Measurements from ENCODE around the gene FITM1.

FITM1 gene, protein sequence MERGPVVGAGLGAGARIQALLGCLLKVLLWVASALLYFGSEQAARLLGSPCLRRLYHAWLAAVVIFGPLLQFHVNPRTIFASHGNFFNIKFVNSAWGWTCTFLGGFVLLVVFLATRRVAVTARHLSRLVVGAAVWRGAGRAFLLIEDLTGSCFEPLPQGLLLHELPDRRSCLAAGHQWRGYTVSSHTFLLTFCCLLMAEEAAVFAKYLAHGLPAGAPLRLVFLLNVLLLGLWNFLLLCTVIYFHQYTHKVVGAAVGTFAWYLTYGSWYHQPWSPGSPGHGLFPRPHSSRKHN

DNA sequence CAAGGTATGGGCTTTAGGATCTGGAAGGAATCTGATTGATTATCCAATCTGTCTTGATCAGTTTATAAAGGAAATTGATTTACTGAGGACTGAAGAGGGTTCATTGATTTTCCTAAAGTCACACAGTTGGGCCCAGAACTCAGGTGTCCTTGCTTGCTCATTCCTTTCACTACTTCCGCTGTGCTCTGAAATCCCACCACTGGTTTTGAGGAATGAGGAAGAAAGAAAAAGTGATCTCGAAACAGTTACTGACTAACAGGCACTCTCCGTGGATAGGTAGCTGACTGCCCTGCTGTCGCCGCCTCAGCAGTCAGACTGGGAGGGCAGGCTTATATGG is at the start of gene FITM1:
Gene FITM1, plus strand, starts transcription at position 280 of the 337 bp plus-strand sequence. CDS start 905 bp downstream, outside the sequence.
- no peak for DNase-seq (ENCODE audit: low read depth)

GRCh38 chr14:24080888-24081738 is 49.3 kb upstream of the FITM1 start:
- DNase-seq (ENCODE audit: low read depth), result no peak

- no peak for DNase-seq (ENCODE audit: low read depth)
Measured at GRCh38 chr14:24081739-24082211, 48.7 kb upstream of the FITM1 start.

DNA sequence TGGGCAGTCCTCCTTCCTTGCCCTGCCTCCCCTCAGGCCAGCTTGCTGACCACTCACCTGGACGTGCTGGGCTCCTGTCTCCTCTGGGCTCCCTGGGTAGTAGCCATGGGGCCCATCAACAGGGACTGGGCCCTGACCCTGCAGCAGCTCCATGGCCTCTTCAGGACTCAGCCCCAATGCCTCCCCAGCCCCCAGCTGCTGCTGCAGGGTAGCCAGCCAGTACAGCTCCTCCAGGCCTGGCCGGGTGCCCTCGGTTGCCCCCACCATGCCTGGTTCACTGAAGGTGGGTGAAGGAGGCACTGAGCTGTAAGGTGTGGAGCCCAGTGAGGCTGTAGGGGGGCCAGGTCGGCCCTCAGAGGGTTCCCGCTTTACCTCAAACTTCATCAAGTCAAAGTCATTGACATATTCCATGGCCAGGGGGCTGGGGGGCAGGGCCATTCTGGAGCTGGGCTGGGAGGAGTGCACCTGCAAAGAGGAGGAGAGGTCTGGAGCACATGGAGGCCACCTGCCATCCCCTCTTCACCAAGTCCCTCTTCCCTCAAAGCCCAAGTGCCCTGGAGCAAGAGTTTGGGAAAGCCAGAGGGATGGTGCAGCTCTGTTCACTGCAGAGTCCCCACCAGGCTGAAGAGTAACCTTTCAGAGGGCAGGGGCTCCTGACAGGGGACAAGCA is 47.9 kb upstream of the FITM1 start:
- no peak for DNase-seq (ENCODE audit: low read depth)

DNA sequence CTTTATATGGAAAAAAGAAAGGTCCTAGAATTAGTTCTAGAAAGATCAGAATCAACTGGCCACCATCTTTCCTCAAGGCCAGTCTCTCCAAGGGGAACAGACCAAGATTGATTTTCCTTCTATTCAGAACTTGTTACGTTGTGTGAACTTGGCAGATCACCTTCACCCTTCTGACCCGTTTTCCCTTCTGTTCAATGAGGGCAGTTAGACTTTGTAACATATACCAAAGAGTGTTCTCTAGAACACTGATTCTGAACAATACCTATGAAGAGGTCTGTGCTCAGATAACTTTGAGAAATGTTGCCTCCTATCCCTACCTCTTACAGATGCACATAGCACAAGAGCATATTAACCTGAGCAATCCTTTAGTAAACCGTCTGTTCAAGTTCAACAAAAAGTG is 47.0 kb upstream of the FITM1 start:
- DNase-seq (ENCODE audit: low read depth), result no peak

- DNase-seq (ENCODE audit: low read depth), result no peak
Measured at GRCh38 chr14:24084440-24084839, 46.0 kb upstream of the FITM1 start.

DNA sequence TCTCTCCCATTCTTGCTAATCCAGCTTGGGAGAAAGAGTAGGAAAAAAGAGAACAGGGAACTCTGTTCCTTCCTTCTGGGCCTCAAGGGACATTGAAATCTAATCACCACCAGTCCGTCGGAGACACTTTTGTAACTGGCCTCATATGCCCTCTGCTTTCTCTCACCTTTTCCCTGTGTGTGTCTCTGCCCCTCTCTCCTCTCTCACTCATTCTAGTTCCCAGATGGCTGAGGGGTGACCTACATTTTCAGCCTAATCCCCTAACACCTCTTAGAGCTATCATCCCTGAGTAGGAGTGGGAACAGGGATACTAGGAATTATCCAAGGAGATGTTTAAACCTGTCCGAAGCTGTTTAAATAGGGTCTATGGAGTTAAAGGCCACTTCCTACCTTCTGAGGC is 45.2 kb upstream of the FITM1 start:
- DNase-seq (ENCODE audit: low read depth), result no peak

- DNase-seq (ENCODE audit: low read depth), result no peak
Measured at GRCh38 chr14:24086193-24086955, 44.1 kb upstream of the FITM1 start.

DNA sequence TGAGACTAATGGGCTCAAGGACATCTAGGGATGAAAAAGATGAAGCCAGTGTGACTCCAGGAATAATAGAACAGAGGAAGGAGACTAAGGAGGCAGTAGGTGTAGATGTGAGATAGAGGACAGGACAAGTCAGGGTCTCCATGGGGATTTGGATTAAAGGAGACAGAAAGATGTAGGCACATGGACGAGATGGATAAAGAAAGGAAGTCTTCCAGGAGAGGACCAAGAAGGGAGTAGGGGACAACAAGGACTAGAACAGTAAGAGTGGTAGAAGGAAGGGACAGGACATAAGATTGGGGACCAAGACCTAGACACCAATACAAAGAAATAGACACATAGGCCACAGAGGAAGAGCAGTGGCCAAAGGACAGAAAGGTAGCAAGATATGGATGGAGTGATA is 43.5 kb upstream of the FITM1 start:
- DNase-seq (ENCODE audit: low read depth), result no peak

DNA sequence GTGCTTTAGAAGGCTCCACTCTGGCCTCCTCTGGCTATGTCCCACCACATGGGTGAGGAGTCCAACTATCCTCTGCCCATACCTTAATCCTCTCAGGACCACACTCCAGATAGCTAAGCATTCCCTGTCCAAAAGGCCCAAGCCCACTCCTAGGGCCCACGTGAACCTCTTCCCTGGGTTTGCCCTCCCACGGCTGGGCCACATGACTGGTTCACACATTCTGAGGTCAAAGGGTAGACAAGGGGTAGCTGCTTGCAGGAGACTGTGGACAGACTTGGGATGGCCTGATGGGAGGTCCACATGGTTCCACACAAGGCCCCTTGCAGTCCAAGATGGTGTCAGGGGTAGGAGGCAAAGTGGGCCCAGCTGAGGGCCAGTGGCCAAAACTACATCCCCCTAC is 42.4 kb upstream of the FITM1 start:
- DNase-seq (ENCODE audit: low read depth), result no peak

DNA sequence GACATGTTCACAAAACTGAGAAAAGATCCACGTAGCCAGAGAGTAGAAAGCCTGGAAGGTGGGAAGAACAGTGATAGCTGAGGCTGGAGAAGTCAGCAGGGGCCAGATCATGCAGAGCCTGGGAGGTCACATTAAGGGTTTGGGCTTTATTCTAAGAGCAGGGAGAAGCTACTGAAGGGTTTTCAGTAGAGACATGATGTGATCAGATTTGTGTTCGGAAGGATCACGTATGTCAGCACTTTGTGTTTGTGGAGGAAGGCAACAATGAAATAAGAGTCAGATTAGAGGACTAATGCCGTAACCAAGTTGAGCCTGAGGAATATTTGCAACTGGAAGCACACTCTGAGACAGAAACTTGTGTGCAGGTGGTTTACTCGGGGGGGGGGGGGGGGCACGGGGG is 40.6 kb upstream of the FITM1 start:
- DNase-seq (ENCODE audit: low read depth), result no peak

- no peak for DNase-seq (ENCODE audit: low read depth)
Measured at GRCh38 chr14:24092110-24092504, 38.4 kb upstream of the FITM1 start.

DNA sequence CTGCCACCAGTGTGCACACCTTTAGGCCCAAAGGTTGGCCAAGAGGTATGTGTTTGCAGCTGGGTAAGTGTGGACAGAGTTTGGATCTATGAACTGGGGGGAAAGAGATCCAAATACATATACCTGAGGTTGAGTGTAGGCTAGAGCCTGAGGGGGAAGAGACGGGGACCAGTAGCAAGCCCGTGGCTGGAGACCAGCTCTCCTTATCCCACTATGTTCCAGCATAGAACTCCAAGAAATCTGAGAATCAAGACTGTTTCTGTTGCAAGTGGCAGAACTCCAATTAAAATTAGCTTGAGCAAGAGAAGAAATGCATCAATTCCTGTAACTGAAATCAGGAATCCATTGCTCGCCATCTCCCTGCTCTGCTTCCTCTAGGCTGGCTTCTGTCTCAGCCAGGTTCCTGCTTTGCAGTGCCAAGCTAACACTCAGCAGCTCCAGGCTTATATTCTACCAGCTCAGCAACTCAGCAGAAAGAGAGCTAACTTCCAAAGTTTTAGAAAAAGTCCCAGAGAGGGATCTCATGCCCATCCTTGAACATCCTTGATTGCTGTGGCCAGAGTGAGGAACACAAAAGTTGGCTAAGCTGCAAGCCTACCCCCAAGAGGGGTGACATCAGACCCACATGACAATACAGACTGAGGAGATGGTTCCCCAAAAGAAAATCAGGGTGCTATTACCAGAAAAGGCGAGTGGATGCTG is 37.8 kb upstream of the FITM1 start:
- DNase-seq (ENCODE audit: low read depth), result no peak

- no peak for DNase-seq (ENCODE audit: low read depth)
Measured at GRCh38 chr14:24093207-24093900, 37.1 kb upstream of the FITM1 start.

DNA sequence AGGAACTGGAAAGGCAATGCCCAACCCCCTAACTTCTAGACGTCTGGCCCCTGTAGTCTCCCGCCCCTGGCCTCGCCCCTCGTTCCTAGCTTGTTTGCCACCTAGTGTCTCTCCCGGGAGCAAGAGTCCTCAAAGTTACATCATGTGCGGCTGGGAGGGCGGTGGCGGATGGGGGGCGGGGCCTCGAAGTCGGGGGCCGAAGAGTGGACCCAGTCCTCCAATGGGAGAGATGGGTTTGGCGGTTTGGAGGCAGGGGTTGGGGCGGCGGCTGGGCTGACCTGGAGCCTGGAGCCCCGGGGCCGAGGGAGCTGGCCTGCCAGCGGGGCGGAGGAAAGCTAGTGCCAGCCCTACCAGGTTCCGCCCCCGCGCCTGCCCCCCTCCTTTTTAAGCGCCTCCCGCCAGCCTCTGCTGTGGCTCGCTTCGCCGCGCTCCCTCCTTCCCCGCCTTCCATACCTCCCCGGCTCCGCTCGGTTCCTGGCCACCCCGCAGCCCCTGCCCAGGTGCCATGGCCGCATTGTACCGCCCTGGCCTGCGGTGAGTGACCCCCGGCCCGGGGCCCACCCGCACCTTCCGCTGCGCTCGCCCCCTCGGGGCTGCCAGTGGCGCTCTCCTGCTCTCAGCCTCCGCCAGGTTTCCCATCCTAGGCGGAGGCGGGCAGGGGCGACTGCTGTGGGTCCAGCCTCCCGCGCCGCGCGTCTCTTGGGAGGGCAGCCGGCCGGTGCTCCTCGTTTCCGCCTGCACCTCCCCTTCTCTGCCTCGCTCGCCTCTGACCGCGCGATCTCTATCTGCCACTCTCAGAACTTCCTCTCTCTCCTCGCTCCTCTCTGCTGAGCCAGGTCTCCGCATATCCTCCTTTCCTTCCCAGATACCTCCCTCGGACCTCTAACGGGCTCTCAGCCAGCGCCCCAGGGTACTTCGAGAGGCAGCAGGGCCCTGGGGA is 36.3 kb upstream of the FITM1 start, which contains the start of gene PCK2:
Gene PCK2, plus strand, starts transcription at position 411 of the 940 bp plus-strand sequence. Its CDS starts 95 bp downstream, at position 506.
- peak; percentile 96 for DNase-seq (ENCODE audit: low read depth)

GRCh38 chr14:24094841-24095270 is 35.6 kb upstream of the FITM1 start:
- DNase-seq (ENCODE audit: low read depth), result no peak

DNA sequence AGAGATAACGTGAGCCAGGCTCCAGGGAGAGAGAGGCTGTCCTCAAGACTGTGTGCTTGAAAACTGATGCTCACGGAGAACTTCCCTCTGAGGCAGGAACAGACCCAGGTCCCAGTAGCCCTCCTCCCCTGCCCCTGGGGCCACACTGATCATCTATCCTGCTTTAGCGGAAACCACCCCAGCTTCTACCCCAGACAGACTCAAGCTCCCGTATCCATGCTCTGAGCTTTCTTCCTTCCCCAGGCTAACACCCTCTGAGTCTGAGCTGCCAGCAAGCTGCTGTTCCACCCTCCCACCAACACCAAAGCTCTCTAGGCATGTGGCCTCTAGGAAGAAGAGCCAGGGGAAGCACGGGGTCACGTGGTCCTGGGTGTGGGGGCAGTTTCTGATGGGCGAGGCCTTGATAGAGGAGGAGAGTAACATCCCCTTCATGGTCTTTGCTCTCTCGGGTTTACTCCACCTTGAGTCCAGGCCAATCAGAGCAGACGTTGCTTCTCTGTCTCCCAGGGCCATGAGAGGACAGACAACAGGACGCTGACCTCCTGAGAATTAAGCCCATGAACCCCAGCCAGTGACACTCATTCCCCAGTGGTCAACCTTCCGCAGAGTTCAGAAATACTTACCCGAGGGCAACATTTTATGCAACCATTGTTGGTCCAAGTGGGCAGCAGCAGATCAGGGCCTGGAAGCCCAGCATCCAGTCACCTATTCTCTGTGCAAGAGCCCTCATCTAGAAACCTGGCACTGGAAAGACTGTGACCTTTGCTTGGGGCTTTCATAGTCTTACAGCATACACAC is 35.0 kb upstream of the FITM1 start:
- peak; percentile 43 for DNase-seq (ENCODE audit: low read depth)

GRCh38 chr14:24096545-24097181 is 33.8 kb upstream of the FITM1 start:
- no peak for DNase-seq (ENCODE audit: low read depth)

Data from fibroblast of the conjunctiva (primary cell).